NK-92 (cell line): ENCODE data around the gene ZNF609.

Experiments used
- DNase-seq: peaks from one replicate; lab custom pipeline; 2025; ENCODE audit not compliant: unreplicated experiment; lab: John Stamatoyannopoulos, UW

ZNF609 gene

DNA sequence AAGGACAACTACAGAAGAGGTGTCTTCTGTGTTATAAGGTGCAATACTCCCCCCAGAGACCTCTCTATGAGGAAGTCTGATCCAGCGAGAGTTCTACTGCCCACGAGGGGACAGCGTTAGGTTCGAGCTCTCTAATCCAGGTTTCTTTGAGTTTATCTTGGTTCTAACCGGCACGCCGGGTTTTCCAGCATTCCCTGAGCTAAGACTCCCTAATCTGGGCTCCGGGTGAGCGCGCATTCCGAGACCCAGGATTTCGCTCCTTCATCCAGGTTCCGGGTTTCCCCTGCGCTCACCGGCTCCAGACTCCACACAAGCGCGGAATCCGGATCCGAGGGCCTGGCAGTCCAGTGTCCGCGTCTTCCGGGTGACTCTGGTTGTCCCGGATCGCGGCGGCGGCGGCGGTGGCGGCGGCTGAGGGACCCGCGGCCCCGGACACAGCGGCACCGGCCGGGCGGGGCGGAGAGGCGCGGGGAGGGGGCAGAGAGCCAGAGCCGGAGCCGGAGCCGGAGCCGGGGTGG, at the start of gene ZNF609:
ZNF609 (plus strand) TSS at position 373 of the 518 bp plus-strand sequence. CDS start 38,842 bp downstream, outside the sequence.
- no peak for DNase-seq

DNA sequence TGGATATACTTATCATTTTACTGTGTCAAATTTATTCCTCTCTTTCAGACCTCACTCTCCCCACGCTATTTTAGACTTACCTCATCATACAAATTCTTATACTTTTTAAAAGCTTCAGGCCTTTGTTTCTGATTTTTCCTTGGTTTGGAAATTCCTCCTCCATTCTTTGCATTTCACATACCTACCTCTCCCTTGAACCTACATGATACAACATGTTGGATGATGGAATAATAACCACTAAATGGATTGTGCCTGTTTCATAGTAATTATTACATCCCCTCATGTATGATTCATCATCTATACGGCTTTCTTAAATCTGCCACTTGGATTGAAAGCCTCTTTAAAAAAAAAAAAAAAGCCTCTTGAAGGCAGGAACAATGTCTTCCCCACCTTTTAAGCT, 48.2 kb upstream of the ZNF609 start:
- no peak for DNase-seq

DNA sequence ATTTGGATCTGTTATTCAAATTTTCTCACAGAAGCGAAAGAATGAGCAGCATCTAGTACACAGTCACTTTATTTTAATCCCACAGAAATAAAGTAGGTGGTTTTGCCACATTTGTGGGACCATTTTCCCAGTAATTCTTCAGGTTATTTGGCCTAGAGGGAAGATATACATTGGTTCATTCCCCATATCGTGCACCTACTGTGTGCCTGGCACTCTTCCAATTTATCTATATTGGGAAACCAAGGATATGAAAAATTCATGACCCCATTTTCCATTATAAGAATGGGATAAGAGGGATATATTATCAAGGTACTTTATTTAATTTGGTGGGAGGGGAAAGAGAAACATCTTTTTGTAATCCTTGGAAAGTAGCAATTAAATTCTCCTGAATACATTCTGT, 37.7 kb upstream of the ZNF609 start:
- no peak for DNase-seq

GRCh38 chr15:64423970-64424369, 36.4 kb upstream of the ZNF609 start:
- no peak for DNase-seq

DNA sequence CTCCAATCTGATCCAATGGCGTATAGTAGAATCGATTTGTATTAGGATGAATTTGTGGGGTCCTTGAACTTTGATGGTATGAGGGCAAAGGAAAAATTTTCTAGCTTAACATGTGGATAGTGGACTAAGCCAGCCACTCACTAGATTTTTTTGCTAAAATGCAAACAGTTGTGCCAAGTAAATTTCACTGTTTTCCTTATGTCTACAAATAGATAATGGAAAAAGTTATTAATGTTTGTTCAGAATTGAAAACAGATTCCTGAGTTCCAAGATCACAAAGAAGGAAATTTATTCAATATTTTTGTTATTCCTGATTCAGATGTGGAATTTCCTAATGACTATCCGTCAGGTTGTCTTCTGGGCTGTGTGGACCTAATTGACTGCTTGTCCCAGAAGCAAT, 35.2 kb upstream of the ZNF609 start:
- no peak for DNase-seq

GRCh38 chr15:64426845-64427465, 33.4 kb upstream of the ZNF609 start:
- DNase-seq, result no peak

DNA sequence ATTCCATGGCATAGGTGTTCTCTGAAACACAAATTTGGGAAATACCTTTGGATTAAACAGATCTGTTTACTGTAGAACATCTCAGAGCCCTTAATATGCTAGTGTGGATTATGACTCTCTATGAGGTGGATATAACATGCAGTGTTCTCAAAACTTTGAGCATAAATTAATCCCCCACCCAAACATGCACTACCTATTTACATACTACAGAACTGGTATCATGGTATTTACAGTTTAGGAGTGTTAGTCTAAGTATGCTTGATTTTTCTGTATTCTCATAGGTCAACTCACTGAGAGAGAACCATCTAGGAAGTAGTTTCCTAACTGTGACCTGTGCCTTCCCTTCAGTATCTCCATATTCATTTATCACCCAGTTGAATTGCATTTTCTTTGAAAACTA, 30.9 kb upstream of the ZNF609 start:
- DNase-seq, result no peak

DNA sequence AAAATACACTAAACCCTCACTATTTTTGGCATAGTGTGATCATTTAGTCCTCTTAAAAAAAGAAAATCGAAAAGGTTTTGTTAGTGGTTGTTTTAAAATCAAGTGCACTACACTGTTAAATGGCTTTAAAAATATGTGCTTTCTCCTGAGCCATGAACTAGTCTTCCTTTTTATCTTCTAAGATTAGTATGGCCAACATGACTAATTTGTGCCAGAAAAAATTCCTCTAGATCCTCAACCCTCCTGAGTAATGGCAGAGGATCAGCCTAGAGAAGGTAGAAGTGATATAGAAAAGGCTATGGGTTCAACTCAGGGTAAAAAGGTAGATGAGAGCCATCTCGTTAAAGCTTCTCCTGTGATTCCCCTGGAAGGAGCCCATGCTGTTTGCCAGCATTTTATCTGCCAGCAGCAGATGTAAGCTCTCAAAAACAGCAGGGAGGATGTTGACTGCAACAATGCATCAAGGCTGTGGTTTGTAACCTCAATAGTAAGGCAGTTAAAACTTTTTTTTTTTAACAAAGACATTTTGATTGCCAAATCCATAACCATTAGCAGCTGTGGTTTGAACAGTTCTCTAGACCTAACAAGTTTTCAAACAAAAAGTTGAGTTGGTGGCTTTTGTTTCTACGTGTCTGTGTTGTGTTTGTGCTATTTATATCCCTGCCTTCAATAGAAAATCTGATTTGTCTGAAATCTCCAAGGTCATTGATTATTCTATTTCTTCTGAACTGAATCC, 30.2 kb upstream of the ZNF609 start:
- DNase-seq, result no peak

- no peak for DNase-seq
Observed at GRCh38 chr15:64437982-64438381, 22.4 kb upstream of the ZNF609 start.

GRCh38 chr15:64438653-64439447, 21.5 kb upstream of the ZNF609 start:
- DNase-seq, result no peak

GRCh38 chr15:64441852-64442251, 18.5 kb upstream of the ZNF609 start:
- DNase-seq, result no peak

- no peak for DNase-seq
Observed at GRCh38 chr15:64443016-64443415, 17.4 kb upstream of the ZNF609 start.

GRCh38 chr15:64443747-64444621, 16.4 kb upstream of the ZNF609 start:
- DNase-seq, result no peak

- DNase-seq, result no peak
Observed at GRCh38 chr15:64444836-64445235, 15.5 kb upstream of the ZNF609 start.

DNA sequence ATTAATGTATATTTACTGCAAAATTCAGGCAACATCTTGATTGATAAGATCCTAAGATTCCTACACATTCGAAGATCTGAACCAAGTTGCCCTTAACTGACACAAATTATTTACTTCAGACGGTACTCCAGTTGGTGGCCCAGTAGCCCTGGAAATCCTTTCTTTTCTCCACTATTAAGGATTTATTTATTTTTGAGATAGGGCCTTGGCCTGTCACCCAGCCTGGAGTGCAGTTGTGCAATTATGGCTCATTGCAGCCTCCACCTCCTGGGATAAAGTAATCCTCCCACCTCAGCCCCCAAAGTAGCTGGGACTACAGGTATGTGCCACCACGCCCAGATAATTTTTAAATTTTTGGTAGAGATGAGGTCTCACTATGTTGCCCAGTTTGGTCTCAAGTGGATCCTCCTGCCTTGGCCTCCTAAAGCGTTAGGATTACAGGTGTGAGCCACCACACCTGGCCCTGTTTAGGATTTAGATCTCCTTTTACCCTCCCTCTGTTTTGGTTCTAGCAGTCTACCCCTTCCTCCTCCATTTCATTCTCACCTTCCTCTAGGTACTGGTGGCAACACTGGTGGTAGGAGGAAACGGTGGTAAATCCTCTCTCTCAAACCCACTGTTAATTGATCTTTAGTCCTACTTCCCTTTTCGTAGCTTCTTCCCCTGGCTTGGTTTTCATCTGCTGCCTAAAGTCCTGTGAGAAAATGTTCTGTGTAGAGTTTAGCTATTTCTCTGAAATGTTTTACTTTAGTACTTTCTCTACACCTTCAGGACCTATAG, 12.7 kb upstream of the ZNF609 start:
- no peak for DNase-seq

GRCh38 chr15:64452988-64453688, 7.2 kb upstream of the ZNF609 start:
- no peak for DNase-seq

GRCh38 chr15:64453689-64454037, 6.7 kb upstream of the ZNF609 start:
- DNase-seq, result no peak

DNA sequence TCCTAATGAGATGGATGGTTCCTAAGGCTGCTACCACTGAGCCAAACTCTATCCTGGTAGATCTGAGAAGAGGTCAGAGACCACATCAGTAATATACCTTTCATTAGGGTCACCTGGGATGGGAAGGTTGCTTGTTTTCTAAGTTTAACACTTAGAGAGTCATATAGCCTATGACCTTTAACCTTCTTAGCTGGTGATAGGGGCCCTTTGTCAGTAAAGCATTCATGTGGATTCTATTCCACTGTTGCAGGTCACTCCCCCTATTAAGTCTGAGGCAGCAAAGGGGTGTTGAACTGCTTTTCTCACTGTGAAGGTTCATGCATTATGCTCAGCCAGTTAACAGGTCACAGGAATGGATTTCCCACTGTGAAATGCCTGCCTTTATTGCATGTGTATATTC, 6.1 kb upstream of the ZNF609 start:
- DNase-seq, result no peak

- DNase-seq, result no peak
Observed at GRCh38 chr15:64455961-64456371, 4.4 kb upstream of the ZNF609 start.
